OCI-LY7 (cell line): ENCODE measurements around the gene COL6A3.

Experiments used
- CTCF ChIP-seq: fragments of 200-600 bp; sonication (generic); conservative IDR thresholded peaks from 2 replicates; pipeline ENCODE4 v1.5.1; 2014; ENCODE audit warnings: mild to moderate bottlenecking, antibody characterized with exemption, low read length, moderate library complexity, mixed read lengths
- EZH2phosphoT487 ChIP-seq: fragments of 200-600 bp; sonication (generic); IDR thresholded peaks from 2 replicates; pipeline ENCODE4 v1.6.1; 2018; ENCODE audit warnings: low read depth, borderline replicate concordance, mild to moderate bottlenecking, mixed run types, antibody characterized with exemption, low read length, moderate library complexity, mixed read lengths

- TF ChIP-seq CTCF (no peak), EZH2phosphoT487 (no peak)
Observed at GRCh38 chr2:237358721-237359517, 55.0 kb downstream of the COL6A3 start.
